WTC11 (cell line): ENCODE measurements around the gene EDARADD. TPM values are rescaled to one million over a fixed set of nuclear protein-coding genes. Genes with fewer than 3 reads are reported as not detected.

ENCODE experiments used
- ATAC-seq: fragments of 200-7000 bp; cut with Tn5 transposase; 2 replicates; pipeline ENCODE4 v1.10.0; 2021; ENCODE audit warnings: mild to moderate bottlenecking, moderate library complexity
- CTCF ChIA-PET: fragments of 300-600 bp; sonication (Branson Sonifier 250); formaldehyde crosslinking; loops from one replicate; lab custom pipeline; 2021; ENCODE audit warnings: antibody characterized with exemption; lab: Charles Lee
- POLR2A ChIA-PET: fragments of 350-600 bp; sonication (Branson Sonifier 250); formaldehyde crosslinking; loops from one replicate; lab custom pipeline; 2021; ENCODE audit warnings: antibody characterized with exemption; lab: Charles Lee
- DNase-seq: peaks from one replicate; pipeline ENCODE4 v3.0.0; 2021; ENCODE audit warnings: low spot score
- H3K27ac Mint-ChIP-seq: 2 replicates; pipeline ENCODE4 v1.8.0; 2021; ENCODE audit warnings: mixed read lengths
- H3K27me3 Mint-ChIP-seq: 2 replicates; pipeline ENCODE4 v1.8.0; 2021; ENCODE audit warnings: low read depth, mild to moderate bottlenecking, moderate library complexity, mixed read lengths
- H3K36me3 Mint-ChIP-seq: 2 replicates; pipeline ENCODE4 v1.8.0; 2021; ENCODE audit warnings: mixed read lengths
- H3K4me1 Mint-ChIP-seq: 2 replicates; pipeline ENCODE4 v1.8.0; 2022; ENCODE audit warnings: mixed read lengths
- H3K4me3 Mint-ChIP-seq: 2 replicates; pipeline ENCODE4 v1.8.0; 2021; ENCODE audit warnings: mild to moderate bottlenecking, moderate library complexity, mixed read lengths
- H3K9me3 Mint-ChIP-seq: 2 replicates; pipeline ENCODE4 v1.8.0; 2021; ENCODE audit warnings: mixed read lengths
- CREM ChIP-seq: sonication (generic); formaldehyde crosslinking; IDR thresholded peaks from 2 replicates; pipeline ENCODE4 v1.8.1; 2022; ENCODE audit warnings: mild to moderate bottlenecking, missing genetic modification reagents, moderate library complexity
- E2F4 ChIP-seq: sonication (generic); formaldehyde crosslinking; IDR thresholded peaks from 2 replicates; pipeline ENCODE4 v1.8.1; 2022; ENCODE audit warnings: low read depth, mild to moderate bottlenecking, moderate library complexity, missing genetic modification reagents, borderline replicate concordance
- E2F5 ChIP-seq: sonication (generic); formaldehyde crosslinking; IDR thresholded peaks from 2 replicates; pipeline ENCODE4 v1.8.1; 2022; ENCODE audit warnings: mild to moderate bottlenecking, moderate library complexity, missing genetic modification reagents
- FOXJ3 ChIP-seq: sonication (generic); formaldehyde crosslinking; IDR thresholded peaks from 2 replicates; pipeline ENCODE4 v1.9.0; 2021; ENCODE audit warnings: missing genetic modification reagents, mild to moderate bottlenecking, borderline replicate concordance
- FOXP1 ChIP-seq: sonication (generic); formaldehyde crosslinking; IDR thresholded peaks from 2 replicates; pipeline ENCODE4 v1.8.0; 2022; ENCODE audit warnings: missing genetic modification reagents, mild to moderate bottlenecking, moderate library complexity, borderline replicate concordance
- HMGA2 ChIP-seq: fragments of 250-450 bp; sonication (Bioruptor Pico); IDR thresholded peaks from 2 replicates; pipeline ENCODE4 v1.4.0; 2021; ENCODE audit warnings: mild to moderate bottlenecking, moderate library complexity
- IRF1 ChIP-seq: sonication (generic); formaldehyde crosslinking; IDR thresholded peaks from 2 replicates; pipeline ENCODE4 v1.8.0; 2023; ENCODE audit warnings: missing genetic modification reagents
- JUN ChIP-seq: sonication (generic); formaldehyde crosslinking; IDR thresholded peaks from 2 replicates; pipeline ENCODE4 v1.8.0; 2023; ENCODE audit warnings: mild to moderate bottlenecking, missing genetic modification reagents
- NR2C2 ChIP-seq: sonication (generic); formaldehyde crosslinking; IDR thresholded peaks from 2 replicates; pipeline ENCODE4 v1.8.0; 2022; ENCODE audit warnings: mild to moderate bottlenecking, missing genetic modification reagents
- NR3C1 ChIP-seq: sonication (generic); formaldehyde crosslinking; conservative IDR thresholded peaks from 2 replicates; pipeline ENCODE4 v1.8.1; 2023; ENCODE audit warnings: low read depth, mild to moderate bottlenecking, missing genetic modification reagents
- RELA ChIP-seq: sonication (generic); formaldehyde crosslinking; IDR thresholded peaks from 2 replicates; pipeline ENCODE4 v1.8.1; 2022; ENCODE audit warnings: missing genetic modification reagents, mild to moderate bottlenecking, borderline replicate concordance
- SOX15 ChIP-seq: fragments of 250-450 bp; sonication (Bioruptor Pico); IDR thresholded peaks from 2 replicates; pipeline ENCODE4 v1.9.0; 2021; ENCODE audit warnings: mild to moderate bottlenecking
- TEAD1 ChIP-seq: sonication (generic); formaldehyde crosslinking; IDR thresholded peaks from 2 replicates; pipeline ENCODE4 v1.8.0; 2022; ENCODE audit warnings: mild to moderate bottlenecking, missing genetic modification reagents
- ZNF317 ChIP-seq: sonication (generic); formaldehyde crosslinking; IDR thresholded peaks from 2 replicates; pipeline ENCODE4 v1.8.1; 2023; ENCODE audit warnings: low read depth, mild to moderate bottlenecking, moderate library complexity, missing genetic modification reagents, borderline replicate concordance
- total RNA-seq: library from RNA; stranded (reverse); gene quantifications from 3 replicates; pipeline ENCODE4 v1.2.3, GENCODE V29; 2021
- TF ChIP-seq, protein P1 (sequence below): sonication (generic); formaldehyde crosslinking; IDR thresholded peaks from 2 replicates; pipeline ENCODE4 v1.8.0; 2023; ENCODE audit warnings: missing genetic modification reagents, mild to moderate bottlenecking, borderline replicate concordance
- TF ChIP-seq, protein P2 (sequence below): fragments of 250-450 bp; sonication (Bioruptor Pico); IDR thresholded peaks from 2 replicates; pipeline ENCODE4 v2.1.2; 2022; ENCODE audit warnings: mild to moderate bottlenecking, moderate library complexity
- TF ChIP-seq, protein P3 (sequence below): sonication (generic); formaldehyde crosslinking; conservative IDR thresholded peaks from 2 replicates; pipeline ENCODE4 v1.8.1; 2022; ENCODE audit warnings: mild to moderate bottlenecking, missing genetic modification reagents
- TF ChIP-seq, protein P4 (sequence below): fragments of 250-450 bp; sonication (Bioruptor Pico); IDR thresholded peaks from 2 replicates; pipeline ENCODE4 v1.9.0; 2021; ENCODE audit warnings: mild to moderate bottlenecking

EDARADD gene
- total RNA-seq, 1 experiment from 2014 or later = 5.0 TPM

DNA sequence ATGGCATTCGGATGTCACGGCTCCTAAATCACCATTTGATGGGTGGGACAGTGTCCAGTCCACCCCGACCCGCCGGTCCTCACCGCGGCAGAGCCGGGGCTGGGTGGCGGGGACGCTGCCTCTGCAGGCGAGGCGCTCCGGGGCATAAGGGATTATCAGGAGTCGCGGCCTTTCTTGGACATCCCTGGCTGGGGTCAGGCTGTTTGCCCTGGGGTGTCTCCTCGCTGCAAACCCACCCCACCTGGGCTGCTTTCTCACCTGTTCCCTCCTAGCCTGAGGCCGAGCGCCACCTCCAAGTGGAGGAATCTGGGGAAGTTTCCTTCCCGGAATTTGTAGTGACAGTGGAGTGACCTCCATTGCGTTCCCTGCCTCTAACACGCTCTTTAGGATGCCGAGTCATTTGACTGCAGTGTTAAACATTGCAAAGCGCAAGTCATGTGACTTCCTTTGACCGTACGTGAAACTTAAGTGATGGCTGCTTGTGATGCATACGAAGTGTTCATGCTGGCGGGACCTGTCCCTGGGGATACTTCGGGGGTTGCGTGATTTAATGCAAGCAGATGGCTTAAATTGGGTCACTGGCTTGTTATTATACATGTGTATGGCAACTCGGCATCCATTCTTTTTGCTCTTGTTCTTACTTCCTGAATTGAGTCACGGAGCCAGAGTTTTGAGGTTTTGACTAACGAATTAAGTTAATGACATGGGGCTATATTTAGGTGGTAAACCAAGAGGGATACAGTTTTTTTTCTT lies 130.2 kb downstream of the EDARADD start (continued):
- TF ChIP-seq, protein P1, sequence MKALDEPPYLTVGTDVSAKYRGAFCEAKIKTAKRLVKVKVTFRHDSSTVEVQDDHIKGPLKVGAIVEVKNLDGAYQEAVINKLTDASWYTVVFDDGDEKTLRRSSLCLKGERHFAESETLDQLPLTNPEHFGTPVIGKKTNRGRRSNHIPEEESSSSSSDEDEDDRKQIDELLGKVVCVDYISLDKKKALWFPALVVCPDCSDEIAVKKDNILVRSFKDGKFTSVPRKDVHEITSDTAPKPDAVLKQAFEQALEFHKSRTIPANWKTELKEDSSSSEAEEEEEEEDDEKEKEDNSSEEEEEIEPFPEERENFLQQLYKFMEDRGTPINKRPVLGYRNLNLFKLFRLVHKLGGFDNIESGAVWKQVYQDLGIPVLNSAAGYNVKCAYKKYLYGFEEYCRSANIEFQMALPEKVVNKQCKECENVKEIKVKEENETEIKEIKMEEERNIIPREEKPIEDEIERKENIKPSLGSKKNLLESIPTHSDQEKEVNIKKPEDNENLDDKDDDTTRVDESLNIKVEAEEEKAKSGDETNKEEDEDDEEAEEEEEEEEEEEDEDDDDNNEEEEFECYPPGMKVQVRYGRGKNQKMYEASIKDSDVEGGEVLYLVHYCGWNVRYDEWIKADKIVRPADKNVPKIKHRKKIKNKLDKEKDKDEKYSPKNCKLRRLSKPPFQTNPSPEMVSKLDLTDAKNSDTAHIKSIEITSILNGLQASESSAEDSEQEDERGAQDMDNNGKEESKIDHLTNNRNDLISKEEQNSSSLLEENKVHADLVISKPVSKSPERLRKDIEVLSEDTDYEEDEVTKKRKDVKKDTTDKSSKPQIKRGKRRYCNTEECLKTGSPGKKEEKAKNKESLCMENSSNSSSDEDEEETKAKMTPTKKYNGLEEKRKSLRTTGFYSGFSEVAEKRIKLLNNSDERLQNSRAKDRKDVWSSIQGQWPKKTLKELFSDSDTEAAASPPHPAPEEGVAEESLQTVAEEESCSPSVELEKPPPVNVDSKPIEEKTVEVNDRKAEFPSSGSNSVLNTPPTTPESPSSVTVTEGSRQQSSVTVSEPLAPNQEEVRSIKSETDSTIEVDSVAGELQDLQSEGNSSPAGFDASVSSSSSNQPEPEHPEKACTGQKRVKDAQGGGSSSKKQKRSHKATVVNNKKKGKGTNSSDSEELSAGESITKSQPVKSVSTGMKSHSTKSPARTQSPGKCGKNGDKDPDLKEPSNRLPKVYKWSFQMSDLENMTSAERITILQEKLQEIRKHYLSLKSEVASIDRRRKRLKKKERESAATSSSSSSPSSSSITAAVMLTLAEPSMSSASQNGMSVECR (CRISPR knock-in tag) = no peak; the same call in 1 of the 2 replicates
- TF ChIP-seq, protein P2, sequence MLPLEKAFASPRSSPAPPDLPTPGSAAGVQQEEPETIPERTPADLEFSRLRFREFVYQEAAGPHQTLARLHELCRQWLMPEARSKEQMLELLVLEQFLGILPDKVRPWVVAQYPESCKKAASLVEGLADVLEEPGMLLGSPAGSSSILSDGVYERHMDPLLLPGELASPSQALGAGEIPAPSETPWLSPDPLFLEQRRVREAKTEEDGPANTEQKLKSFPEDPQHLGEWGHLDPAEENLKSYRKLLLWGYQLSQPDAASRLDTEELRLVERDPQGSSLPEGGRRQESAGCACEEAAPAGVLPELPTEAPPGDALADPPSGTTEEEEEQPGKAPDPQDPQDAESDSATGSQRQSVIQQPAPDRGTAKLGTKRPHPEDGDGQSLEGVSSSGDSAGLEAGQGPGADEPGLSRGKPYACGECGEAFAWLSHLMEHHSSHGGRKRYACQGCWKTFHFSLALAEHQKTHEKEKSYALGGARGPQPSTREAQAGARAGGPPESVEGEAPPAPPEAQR (CRISPR knock-in tag) = no peak
- TF ChIP-seq NR3C1 (CRISPR knock-in tag) (no peak), NR2C2 (peak; percentile 16; the same call in 1 of the 2 replicates), RELA (CRISPR knock-in tag) (no peak), ZNF317 (CRISPR knock-in tag) (no peak), JUN (CRISPR knock-in tag) (no peak), E2F5 (no peak), E2F4 (CRISPR knock-in tag) (no peak), FOXJ3 (no peak), SOX15 (CRISPR knock-in tag) (no peak)
- TF ChIP-seq, protein P3, sequence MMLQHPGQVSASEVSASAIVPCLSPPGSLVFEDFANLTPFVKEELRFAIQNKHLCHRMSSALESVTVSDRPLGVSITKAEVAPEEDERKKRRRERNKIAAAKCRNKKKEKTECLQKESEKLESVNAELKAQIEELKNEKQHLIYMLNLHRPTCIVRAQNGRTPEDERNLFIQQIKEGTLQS (CRISPR knock-in tag) = no peak

DNA sequence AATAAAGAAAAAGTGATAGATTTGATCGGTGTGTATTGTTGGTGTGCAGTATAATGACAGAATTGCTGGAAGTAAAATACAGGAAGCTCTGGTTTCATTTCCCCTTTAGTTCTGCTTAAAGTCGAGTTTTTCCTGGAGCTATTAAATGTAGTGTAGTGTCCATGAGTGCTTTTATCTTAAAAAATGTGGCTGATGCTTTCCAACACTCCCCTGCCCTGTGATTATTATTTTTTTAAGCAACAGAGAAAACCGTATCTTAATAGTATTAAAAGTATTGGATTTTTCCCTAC lies 130.8 kb downstream of the EDARADD start:
- CTCF ChIA-PET = no interaction called here
- no peaks in the 10 kb centered on the region for H3K9me3 Mint-ChIP-seq
- peaks cover 11% of the 10 kb centered on the region for H3K4me1 Mint-ChIP-seq
- TF ChIP-seq, protein P3 (CRISPR knock-in tag) = no peak
- TF ChIP-seq, protein P4, sequence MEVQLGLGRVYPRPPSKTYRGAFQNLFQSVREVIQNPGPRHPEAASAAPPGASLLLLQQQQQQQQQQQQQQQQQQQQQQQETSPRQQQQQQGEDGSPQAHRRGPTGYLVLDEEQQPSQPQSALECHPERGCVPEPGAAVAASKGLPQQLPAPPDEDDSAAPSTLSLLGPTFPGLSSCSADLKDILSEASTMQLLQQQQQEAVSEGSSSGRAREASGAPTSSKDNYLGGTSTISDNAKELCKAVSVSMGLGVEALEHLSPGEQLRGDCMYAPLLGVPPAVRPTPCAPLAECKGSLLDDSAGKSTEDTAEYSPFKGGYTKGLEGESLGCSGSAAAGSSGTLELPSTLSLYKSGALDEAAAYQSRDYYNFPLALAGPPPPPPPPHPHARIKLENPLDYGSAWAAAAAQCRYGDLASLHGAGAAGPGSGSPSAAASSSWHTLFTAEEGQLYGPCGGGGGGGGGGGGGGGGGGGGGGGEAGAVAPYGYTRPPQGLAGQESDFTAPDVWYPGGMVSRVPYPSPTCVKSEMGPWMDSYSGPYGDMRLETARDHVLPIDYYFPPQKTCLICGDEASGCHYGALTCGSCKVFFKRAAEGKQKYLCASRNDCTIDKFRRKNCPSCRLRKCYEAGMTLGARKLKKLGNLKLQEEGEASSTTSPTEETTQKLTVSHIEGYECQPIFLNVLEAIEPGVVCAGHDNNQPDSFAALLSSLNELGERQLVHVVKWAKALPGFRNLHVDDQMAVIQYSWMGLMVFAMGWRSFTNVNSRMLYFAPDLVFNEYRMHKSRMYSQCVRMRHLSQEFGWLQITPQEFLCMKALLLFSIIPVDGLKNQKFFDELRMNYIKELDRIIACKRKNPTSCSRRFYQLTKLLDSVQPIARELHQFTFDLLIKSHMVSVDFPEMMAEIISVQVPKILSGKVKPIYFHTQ (CRISPR knock-in tag) = no peak
- TF ChIP-seq TEAD1 (no peak), CREM (CRISPR knock-in tag) (no peak), HMGA2 (CRISPR knock-in tag) (no peak), IRF1 (CRISPR knock-in tag) (no peak), FOXP1 (CRISPR knock-in tag) (no peak), JUN (CRISPR knock-in tag) (no peak)
- H3K27me3 Mint-ChIP-seq = peaks cover 28% of the 10 kb centered on the region
- POLR2A ChIA-PET = no interaction called here
- H3K27ac Mint-ChIP-seq = no peak overlapping the region
- peak overlapping the region; percentile 85 for H3K4me3 Mint-ChIP-seq
- no peaks in the 10 kb centered on the region; the same call in 1 of the 2 replicates for H3K36me3 Mint-ChIP-seq
- ATAC-seq = no peak
- no peak for DNase-seq
